RWPE2 (cell line): ENCODE measurements around the gene C1QTNF8.

Source experiments
- ATAC-seq: fragments of 200-7000 bp; cut with Tn5 transposase; 3 replicates; pipeline ENCODE4 v1.9.1; 2021; ENCODE audit warnings: low read depth
- DNase-seq: peaks from one replicate; pipeline ENCODE4 v3.0.0-alpha.2; 2020; ENCODE audit warnings: low spot score
- H3K27ac ChIP-seq: fragments of 450-650 bp; 2 replicates; pipeline ENCODE4 v1.5.1; 2017; ENCODE audit warnings: mild to moderate bottlenecking; ENCODE audit not compliant: poor library complexity, severe bottlenecking
- H3K27me3 ChIP-seq: fragments of 250-450 bp; sonication (Bioruptor Pico); 2 replicates; pipeline ENCODE4 v1.5.1; 2021; ENCODE audit warnings: mild to moderate bottlenecking, moderate library complexity; ENCODE audit not compliant: insufficient read depth, poor library complexity, severe bottlenecking
- H3K36me3 ChIP-seq: fragments of 250-450 bp; sonication (Bioruptor Pico); 2 replicates; pipeline ENCODE4 v1.5.1; 2020; ENCODE audit warnings: low read depth, mild to moderate bottlenecking, moderate library complexity
- H3K4me1 ChIP-seq: fragments of 250-450 bp; sonication (Bioruptor Pico); 2 replicates; pipeline ENCODE4 v1.5.1; 2021; ENCODE audit warnings: mild to moderate bottlenecking, moderate library complexity; ENCODE audit not compliant: insufficient read depth, poor library complexity, severe bottlenecking
- H3K4me3 ChIP-seq: fragments of 250-450 bp; sonication (Bioruptor Pico); 2 replicates; pipeline ENCODE4 v1.5.1; 2021; ENCODE audit warnings: mild to moderate bottlenecking, moderate library complexity; ENCODE audit not compliant: severe bottlenecking
- H3K9me3 ChIP-seq: fragments of 250-450 bp; sonication (Bioruptor Pico); 2 replicates; pipeline ENCODE4 v1.5.1; 2021; ENCODE audit warnings: mild to moderate bottlenecking, moderate library complexity; ENCODE audit not compliant: severe bottlenecking
- CTCF ChIP-seq: fragments of 450-650 bp; IDR thresholded peaks from one replicate; pipeline ENCODE4 v1.5.1; 2017; ENCODE audit warnings: mild to moderate bottlenecking, moderate library complexity; ENCODE audit not compliant: poor library complexity, severe bottlenecking

C1QTNF8 gene

GRCh38 chr16:1084971-1085370 is 11.1 kb downstream of the C1QTNF8 start:
- no peak overlapping the region for H3K27ac ChIP-seq
- H3K27me3 ChIP-seq, result peaks cover 11% of the 10 kb centered on the region

GRCh38 chr16:1082952-1083675 is 12.9 kb downstream of the C1QTNF8 start:
- Histone ChIP-seq H3K36me3 (no peaks in the 10 kb centered on the region), H3K27ac (peak overlapping the region; percentile 60), H3K9me3 (peaks cover 17% of the 10 kb centered on the region), H3K4me1 (peaks cover 21% of the 10 kb centered on the region), H3K27me3 (no peaks in the 10 kb centered on the region), H3K4me3 (no peak overlapping the region)
- DNase-seq (no peak), ATAC-seq (peak; percentile 32)
- no peak for TF ChIP-seq CTCF

More at GRCh38 chr16:1084971-1085370, 11.1 kb downstream of the C1QTNF8 start:
- no peak overlapping the region for H3K4me3 ChIP-seq
- H3K36me3 ChIP-seq, result no peaks in the 10 kb centered on the region
- no peak for ATAC-seq
- H3K4me1 ChIP-seq, result peaks cover 15% of the 10 kb centered on the region
- no peak for TF ChIP-seq CTCF
- peaks cover 17% of the 10 kb centered on the region for H3K9me3 ChIP-seq
- DNase-seq, result no peak

GRCh38 chr16:1082266-1082951 is 13.6 kb downstream of the C1QTNF8 start:
- peak; percentile 84 for ATAC-seq
- no peak overlapping the region for H3K4me3 ChIP-seq
- H3K4me1 ChIP-seq, result peaks cover 21% of the 10 kb centered on the region
- H3K9me3 ChIP-seq, result peaks cover 17% of the 10 kb centered on the region
- DNase-seq, result no peak
- peak overlapping the region; percentile 60 for H3K27ac ChIP-seq
- H3K27me3 ChIP-seq, result peaks cover 2% of the 10 kb centered on the region
- H3K36me3 ChIP-seq, result no peaks in the 10 kb centered on the region
- no peak for TF ChIP-seq CTCF

GRCh38 chr16:1081734-1082265 is 14.2 kb downstream of the C1QTNF8 start:
- Histone ChIP-seq H3K27ac (peak overlapping the region; percentile 60), H3K36me3 (no peaks in the 10 kb centered on the region), H3K9me3 (peaks cover 17% of the 10 kb centered on the region), H3K4me1 (peaks cover 21% of the 10 kb centered on the region), H3K4me3 (no peak overlapping the region), H3K27me3 (peaks cover 8% of the 10 kb centered on the region)
- ATAC-seq (no peak), DNase-seq (no peak)
- TF ChIP-seq CTCF, result no peak
